Fibroblast of the conjunctiva (primary cell): ENCODE data around the gene SLX4.
"Not testable (repeated sequence)": the region's sequence is repeated elsewhere in the genome, so short reads cannot be mapped to it uniquely, and the experiment has no call there.

ENCODE experiments used
- DNase-seq: peaks from one replicate; pipeline ENCODE4 v3.0.0-alpha.2; 2010; ENCODE audit warnings: low read depth

SLX4 gene

DNA sequence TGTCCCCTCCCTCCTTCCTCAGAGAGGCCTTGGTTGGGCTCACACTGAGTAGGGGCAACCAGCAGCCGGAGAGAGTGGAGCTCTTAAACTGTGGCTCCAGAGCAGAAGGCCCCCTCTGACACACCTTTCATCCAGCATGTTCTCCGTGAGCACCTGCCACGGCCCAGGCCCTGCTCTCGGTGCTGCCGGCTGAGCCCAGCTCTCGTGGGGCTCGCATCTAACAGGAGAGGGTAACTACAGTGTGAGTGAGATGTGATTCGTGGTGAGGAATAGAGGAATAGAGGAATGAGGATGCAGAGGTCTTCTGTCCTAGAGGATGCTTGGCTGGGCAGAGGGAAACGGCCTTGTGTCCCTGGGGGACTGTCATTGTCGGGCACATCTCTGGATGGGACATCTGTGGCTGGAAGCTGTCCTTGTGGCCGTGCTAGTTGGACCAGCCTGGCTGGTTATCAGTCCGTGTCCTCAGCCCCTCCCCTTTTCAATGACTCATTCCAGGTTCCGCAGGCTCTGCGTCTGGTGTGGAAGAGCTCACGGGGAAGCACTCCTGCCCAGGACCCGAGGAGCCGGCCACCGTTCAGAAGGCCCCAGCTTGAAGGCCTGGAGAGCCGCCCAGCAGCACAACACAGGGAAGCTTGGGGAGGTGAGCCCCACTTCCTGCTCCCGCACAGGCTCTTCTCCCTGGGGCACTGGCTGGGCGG lies 31.1 kb upstream of the SLX4 start:
- no peak for DNase-seq

DNA sequence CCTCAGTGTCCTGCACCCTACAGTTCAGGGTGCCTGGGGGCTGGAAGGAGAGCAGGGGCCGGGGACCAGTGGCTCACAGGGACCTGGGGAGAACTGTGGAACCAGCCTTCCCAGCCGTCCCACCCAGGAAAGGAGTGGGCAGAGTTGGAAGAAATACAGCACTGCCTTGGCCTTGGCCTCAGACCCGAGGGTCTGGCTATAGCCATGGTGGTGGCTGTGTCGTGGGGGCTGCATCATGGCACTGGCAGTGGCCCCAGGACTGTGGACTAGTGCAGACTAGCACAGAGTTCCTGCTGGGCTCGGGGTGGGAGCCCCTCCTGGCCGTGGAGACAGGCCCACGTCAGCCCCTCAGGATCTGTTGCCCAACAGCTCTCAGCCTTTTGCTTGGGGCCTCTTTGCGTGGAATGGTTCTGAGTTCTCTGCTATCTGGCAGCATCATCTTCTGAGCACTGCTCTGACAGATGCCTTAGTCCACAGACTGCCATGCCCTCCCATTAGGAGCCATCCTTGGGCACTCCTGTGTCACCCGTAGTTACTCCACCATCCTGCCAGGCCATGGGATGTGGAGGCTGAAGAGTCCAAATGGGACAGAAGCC lies 30.5 kb upstream of the SLX4 start:
- no peak for DNase-seq

DNA sequence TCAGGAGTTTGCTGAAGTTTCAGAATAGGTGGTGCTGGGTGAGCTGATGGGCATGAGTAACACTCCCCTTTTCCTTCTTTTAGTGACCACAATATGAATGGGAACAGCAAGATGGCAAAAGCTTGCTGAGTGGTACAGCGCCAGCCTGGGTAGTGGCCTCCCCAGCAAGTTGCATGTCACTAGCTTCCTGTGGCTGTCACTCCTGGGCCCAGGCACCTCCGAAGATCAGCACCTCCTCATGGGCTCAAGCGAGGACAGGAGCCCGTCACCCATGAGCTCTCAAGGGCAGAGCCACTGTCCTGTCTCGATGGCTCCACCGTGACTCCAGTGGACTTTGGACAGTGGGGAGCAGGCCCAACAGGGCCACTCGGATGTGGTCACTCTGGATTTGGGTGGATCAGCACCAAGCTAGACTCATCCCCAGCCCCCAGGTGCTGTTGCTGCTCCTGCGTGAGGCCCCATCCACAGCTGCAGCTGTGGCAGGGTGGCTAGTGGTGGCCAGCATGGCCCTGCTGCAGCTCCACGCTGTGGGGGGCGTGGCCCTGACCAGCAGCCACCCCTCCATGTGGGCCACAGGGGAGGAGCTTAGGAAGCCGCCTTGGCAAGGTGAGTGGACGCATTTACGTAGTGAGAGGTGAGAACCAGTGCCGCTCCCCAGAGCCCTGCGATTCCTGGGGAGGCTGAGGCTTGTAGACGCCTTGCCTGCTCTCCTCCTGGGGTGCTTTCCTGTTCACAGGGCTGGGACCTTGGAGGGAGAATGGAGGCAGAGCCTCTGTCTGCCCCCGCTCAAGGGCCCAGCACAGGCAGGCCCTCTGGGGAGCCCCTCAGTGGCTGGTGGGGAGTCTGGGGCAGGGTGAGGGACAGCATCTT lies 29.5 kb upstream of the SLX4 start:
- DNase-seq, result no peak

- no peak for DNase-seq
Measured at GRCh38 chr16:3640207-3640606, 28.8 kb upstream of the SLX4 start.

DNA sequence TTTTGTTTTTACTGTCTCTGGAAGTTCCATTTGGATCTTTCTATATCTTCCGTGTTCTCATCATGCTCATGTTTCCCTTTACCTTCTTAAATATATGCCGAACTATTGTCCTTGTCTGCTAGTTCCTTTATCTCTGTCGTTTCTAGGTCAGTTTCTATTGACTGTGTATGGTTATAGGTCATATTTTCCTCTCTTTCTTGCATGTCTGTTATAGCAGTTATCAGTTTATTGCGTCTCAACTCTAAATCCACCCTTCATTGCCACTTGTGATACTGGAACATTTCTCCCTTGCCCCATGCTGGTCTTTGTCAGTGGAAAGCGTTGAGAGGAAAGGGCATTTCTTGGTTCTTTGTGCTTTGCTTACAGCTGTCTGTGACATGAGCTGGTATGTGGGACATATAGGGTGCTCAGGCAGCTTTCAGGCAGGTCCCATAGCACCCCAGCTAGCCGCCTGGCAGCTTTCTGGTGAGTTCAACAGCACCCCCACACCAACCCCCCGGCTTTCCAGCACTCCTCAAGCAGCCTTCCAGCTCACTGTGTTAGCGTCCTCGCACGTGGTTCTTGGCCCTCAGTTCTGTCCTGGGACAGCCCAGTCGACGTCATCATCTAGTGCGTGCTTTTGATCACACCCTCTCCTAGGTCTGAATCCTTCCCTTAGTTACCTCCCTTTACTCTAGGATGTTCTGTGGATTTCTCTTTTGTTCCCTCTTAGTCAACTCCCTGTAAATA lies 27.7 kb upstream of the SLX4 start:
- DNase-seq, result no peak

DNA sequence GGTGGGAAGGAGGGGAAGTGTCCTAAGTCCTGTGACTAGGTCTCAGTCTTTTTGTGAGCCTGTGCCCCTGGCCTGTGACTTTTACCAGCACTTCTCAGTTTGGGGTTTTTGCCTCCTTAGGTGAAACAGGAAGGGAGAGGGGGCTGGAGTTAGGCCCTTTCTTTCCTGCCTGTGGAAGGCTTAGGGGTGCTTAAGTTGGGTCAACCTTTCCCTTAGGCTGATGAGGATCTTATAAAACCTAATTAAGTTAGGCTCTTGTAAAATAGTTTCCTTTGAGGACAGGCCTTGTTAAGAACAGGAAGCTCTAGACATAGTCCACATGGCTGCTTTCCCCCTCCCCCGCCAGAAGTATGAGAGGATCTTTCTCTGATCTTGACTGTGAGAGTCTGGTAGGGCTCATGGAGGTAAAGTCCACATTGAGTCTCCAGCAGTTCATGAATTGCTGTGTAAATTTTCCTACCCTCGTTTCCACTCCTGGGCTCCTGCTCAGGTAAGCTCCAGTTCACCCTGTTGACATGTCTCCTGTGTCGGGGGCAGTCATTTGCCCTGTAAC lies 26.0 kb upstream of the SLX4 start:
- no peak for DNase-seq

DNA sequence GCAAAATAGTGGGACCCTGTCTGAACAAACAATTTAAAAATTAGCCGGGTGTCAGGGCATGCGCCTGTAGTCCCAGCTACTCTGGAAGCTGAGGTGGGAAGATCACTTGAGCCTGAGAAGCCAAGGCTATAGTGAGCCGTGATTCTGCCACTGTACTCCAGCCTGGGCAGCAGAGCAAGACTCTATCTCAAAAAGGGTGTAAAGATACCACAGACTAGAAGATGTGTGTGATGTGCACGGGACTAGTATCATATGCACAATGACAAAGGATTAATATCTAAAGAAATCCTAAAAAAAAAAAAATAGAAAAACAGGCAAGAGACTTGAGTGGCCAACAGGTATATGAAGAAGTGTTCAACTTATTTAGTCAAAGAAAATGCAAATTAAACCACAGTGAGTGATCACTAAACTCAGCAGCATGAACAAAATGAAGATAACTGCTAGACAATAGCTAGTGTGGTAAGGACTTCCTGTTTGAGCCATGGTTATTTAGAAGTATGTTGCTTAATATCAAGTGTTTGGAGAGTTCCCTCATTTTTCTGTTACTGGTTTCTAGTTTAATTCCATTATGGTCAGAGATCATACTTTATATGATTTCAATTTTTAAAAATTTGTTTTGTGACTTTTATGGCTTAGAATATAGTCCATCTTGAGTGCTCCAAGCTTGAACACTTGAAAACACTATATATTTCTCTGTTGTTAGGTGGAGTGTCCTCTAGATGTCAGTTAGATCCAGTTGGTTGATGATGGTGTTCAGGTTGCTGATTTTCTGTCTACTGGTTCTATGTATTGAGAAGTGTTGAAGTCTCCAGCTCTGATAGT lies 14.7 kb upstream of the SLX4 start:
- DNase-seq, result no peak

GRCh38 chr16:3625331-3625730 lies 13.9 kb upstream of the SLX4 start:
- no peak for DNase-seq

GRCh38 chr16:3623642-3624041 lies 12.2 kb upstream of the SLX4 start:
- no peak for DNase-seq

DNA sequence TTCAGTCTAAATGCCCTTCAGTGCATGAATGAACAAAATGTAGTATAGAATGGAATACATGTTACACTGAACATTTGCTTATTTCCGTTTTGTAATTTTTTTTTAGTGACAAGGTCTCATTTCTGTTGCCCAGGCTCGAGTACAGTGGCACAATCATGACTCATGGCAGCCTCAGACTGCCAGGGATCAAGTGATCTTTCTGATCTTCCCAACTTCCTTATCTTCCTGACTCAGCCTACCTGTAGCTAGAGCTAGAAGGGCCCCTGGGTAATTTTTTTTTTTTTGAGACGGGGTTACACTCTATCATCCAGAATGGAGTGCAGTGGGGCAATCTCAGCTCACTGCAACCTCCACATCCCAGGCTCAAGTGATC lies 7.3 kb upstream of the SLX4 start:
- DNase-seq, result no peak

DNA sequence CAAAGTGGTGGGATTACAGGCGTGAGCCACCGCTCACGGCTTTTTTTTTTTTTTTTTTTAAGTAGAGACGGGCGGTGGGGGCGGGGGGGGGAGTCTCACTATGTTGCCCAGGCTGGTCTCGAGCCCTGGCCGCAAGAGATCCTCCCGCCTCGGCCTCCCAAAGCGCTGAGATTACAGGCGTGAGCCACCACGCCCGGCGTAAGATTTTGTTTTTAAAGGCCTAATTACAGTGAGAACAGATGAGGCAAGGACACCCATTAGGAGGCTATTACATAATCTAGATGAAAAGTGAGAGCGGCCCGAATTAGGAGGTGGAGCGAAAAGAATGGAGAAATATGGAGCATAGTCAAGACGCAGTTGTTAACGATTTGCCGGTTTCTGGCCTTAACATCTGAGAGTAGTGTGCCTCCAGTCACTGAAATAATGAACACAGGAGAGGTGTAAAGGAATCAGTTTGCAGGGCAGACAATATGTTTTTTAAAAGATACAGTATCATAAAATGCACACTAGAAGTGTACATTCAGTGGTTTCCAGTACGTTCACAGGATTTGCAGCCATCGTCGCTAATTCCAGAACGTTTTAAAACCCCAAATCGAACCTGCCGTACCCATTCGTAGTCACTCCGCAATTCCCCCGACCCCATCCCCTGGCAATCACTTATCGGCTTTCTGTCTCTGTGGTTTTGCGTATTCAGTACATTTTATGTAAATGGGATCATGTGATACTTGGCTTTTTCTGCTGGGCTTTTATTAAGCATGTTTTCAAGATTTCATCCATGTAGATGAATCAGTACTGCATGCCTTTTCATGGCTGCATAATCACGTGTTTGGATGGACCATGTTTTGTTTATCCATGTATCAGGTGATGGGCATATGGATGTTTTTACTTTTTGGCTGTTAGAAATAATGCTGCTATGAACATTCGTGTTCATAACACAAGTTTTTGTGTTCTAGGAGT lies 1.4 kb upstream of the SLX4 start:
- DNase-seq, result no peak

GRCh38 chr16:3610698-3611145 lies 684 bp downstream of the SLX4 start:
- DNase-seq, result no peak

DNA sequence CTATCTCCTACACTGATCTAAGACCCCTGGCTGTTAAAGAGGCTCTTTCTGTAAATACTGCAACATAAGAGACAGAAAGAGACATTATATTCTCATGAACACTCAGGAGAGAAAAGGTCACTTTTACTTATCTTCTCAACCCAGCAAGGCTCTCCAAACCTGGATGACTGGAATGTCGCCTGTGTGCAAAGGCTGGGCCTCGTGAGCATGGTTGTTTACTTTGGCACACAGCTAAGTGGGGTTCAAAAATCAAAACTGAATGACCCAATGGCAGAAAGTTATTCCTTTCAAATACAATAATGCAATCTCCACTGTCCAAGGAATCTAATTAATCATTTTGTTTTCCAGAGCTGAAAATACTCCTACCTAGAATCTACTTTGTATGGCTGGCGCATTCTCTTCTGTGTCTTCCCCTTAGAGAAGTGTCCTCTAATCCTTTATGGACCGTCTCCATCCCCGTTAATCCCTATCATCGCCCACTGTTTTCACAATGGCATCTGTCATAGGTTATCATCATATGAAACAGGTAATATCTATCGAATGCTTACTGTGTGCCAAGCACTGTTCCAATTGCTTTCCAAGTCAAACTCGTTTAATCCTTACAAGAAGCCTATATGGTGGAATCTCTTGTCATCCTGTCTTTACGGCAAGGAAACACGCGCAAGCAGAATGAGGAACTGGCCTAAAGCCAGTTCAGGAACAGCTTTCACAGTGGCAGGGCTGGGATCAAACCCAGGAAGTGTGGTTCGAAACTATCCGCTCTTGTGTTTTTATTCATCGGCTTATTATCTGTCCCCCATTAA lies 1.3 kb downstream of the SLX4 start:
- DNase-seq, result no peak

DNA sequence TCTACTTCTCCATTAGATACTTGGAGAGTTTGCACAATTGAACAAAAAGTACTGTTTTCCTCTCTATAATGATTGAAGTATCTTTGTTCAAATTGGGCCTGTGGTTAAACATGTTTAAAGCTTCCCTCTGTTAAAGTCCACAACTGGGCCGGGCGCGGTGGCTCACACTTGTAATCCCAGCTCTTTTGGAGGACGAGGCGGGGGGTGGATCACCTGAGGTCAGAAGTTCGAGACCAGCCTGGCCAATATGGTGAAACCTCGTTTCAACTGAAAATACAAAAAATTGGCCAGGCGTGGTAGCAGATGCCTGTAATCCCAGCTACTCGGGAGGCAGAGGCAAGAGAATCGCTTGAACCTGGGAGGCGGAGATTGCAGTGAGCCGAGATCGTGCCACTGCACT lies 2.4 kb downstream of the SLX4 start:
- not testable (repeated sequence) for DNase-seq

- DNase-seq, result no peak
Measured at GRCh38 chr16:3608069-3608468, 3.3 kb downstream of the SLX4 start.

- no peak for DNase-seq
Measured at GRCh38 chr16:3607634-3608033, 3.8 kb downstream of the SLX4 start.

GRCh38 chr16:3607161-3607560 lies 4.2 kb downstream of the SLX4 start:
- no peak for DNase-seq

GRCh38 chr16:3606441-3606840 lies 5.0 kb downstream of the SLX4 start:
- DNase-seq, result no peak

DNA sequence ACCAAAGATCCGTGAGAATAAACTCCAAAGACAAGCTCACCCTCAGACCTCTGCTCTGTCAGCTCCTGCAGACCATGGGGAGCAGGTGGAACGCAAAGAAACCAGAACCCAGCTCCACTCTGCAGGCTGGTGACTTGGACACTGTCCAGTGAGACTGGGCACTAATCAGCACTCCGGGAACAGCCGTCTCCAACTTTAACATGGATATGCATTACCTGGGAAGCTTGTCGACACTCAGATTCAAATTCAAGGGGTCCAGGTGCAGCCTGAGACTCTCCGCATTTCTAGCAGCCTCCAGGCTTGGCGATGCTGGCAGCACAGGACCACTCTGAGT lies 9.1 kb downstream of the SLX4 start:
- no peak for DNase-seq
